Rectal smooth muscle tissue (tissue), 1 donor: ENCODE results near the gene MED16.
"Not testable (repeated sequence)": the region's sequence is repeated elsewhere in the genome, so short reads cannot be mapped to it uniquely, and the experiment has no call there.

Experiments used
- H3K27ac ChIP-seq: one replicate; pipeline ENCODE4 v1.7.0; 2013; ENCODE audit warnings: low read depth, low read length, inconsistent platforms
- H3K27me3 ChIP-seq: one replicate; pipeline ENCODE4 v1.7.0; 2013; ENCODE audit warnings: low read length; ENCODE audit not compliant: control insufficient read depth, insufficient read depth
- H3K36me3 ChIP-seq: one replicate; pipeline ENCODE4 v1.7.0; 2013; ENCODE audit warnings: low read length; ENCODE audit not compliant: control insufficient read depth, insufficient read depth
- H3K4me1 ChIP-seq: one replicate; pipeline ENCODE4 v1.7.0; 2013; ENCODE audit warnings: low read length; ENCODE audit not compliant: control insufficient read depth, insufficient read depth
- H3K4me3 ChIP-seq: one replicate; pipeline ENCODE4 v1.7.0; 2013; ENCODE audit warnings: low read length
- H3K9ac ChIP-seq: one replicate; pipeline ENCODE4 v1.7.0; 2013; ENCODE audit warnings: low read length

The MED16 gene

GRCh38 chr19:866769-867300, 26.2 kb downstream of the MED16 start:
- Histone ChIP-seq H3K27me3 (no peaks in the 10 kb centered on the region), H3K9ac (no peak overlapping the region), H3K27ac (no peak overlapping the region), H3K4me1 (peaks cover 17% of the 10 kb centered on the region), H3K36me3 (peaks cover 2% of the 10 kb centered on the region), H3K4me3 (no peak overlapping the region)

GRCh38 chr19:863315-863620, 29.7 kb downstream of the MED16 start:
- peaks cover 4% of the 10 kb centered on the region for H3K4me1 ChIP-seq
- no peak overlapping the region for H3K9ac ChIP-seq
- H3K27me3 ChIP-seq = no peaks in the 10 kb centered on the region
- no peak overlapping the region for H3K27ac ChIP-seq
- H3K36me3 ChIP-seq = peaks cover 2% of the 10 kb centered on the region
- H3K4me3 ChIP-seq = no peak overlapping the region

GRCh38 chr19:862581-863314, 30.2 kb downstream of the MED16 start:
- H3K4me3 ChIP-seq = no peak overlapping the region
- no peak overlapping the region for H3K27ac ChIP-seq
- H3K9ac ChIP-seq = no peak overlapping the region
- no peaks in the 10 kb centered on the region for H3K27me3 ChIP-seq
- peaks cover 3% of the 10 kb centered on the region for H3K4me1 ChIP-seq
- H3K36me3 ChIP-seq = peaks cover 2% of the 10 kb centered on the region

- H3K27ac ChIP-seq = no peak overlapping the region
- H3K9ac ChIP-seq = no peak overlapping the region
- no peaks in the 10 kb centered on the region for H3K27me3 ChIP-seq
- H3K4me3 ChIP-seq = no peak overlapping the region
- H3K36me3 ChIP-seq = no peaks in the 10 kb centered on the region
- peaks cover 3% of the 10 kb centered on the region for H3K4me1 ChIP-seq
Measured at GRCh38 chr19:861756-862580, 31.0 kb downstream of the MED16 start.

GRCh38 chr19:861141-861755, 31.7 kb downstream of the MED16 start:
- no peak overlapping the region for H3K9ac ChIP-seq
- no peak overlapping the region for H3K27ac ChIP-seq
- H3K4me3 ChIP-seq = no peak overlapping the region
- H3K4me1 ChIP-seq = peaks cover 3% of the 10 kb centered on the region
- H3K36me3 ChIP-seq = no peaks in the 10 kb centered on the region
- H3K27me3 ChIP-seq = no peaks in the 10 kb centered on the region

GRCh38 chr19:858868-859843, 33.8 kb downstream of the MED16 start, which contains the start of gene CFD:
Gene CFD (plus strand): TSS chr19:859664. CDS start chr19:859690, 26 bp downstream.
- Histone ChIP-seq H3K9ac (no peak within 1 kb of the TSS), H3K27me3 (no peaks in the 10 kb centered on the region), H3K27ac (no peak within 1 kb of the TSS), H3K4me3 (peak within 1 kb of the TSS; percentile 54), H3K36me3 (no peaks in the 10 kb centered on the region), H3K4me1 (peaks cover 3% of the 10 kb centered on the region)

GRCh38 chr19:858284-858683, 34.7 kb downstream of the MED16 start:
- no peak overlapping the region for H3K4me3 ChIP-seq
- H3K4me1 ChIP-seq = no peaks in the 10 kb centered on the region
- no peak overlapping the region for H3K9ac ChIP-seq
- no peak overlapping the region for H3K27ac ChIP-seq
- no peaks in the 10 kb centered on the region for H3K27me3 ChIP-seq
- no peaks in the 10 kb centered on the region for H3K36me3 ChIP-seq

GRCh38 chr19:855566-856120, 37.3 kb downstream of the MED16 start:
- H3K27ac ChIP-seq = no peak overlapping the region
- H3K36me3 ChIP-seq = no peaks in the 10 kb centered on the region
- H3K27me3 ChIP-seq = peaks cover 4% of the 10 kb centered on the region
- no peak overlapping the region for H3K4me3 ChIP-seq
- H3K9ac ChIP-seq = no peak overlapping the region
- peaks cover 8% of the 10 kb centered on the region for H3K4me1 ChIP-seq

GRCh38 chr19:855142-855541, 37.8 kb downstream of the MED16 start:
- Histone ChIP-seq H3K4me1 (peaks cover 8% of the 10 kb centered on the region), H3K36me3 (no peaks in the 10 kb centered on the region), H3K27me3 (peaks cover 4% of the 10 kb centered on the region)

GRCh38 chr19:854549-854948, 38.4 kb downstream of the MED16 start:
- Histone ChIP-seq H3K27ac (no peak overlapping the region), H3K27me3 (peaks cover 4% of the 10 kb centered on the region), H3K4me1 (peaks cover 8% of the 10 kb centered on the region), H3K4me3 (no peak overlapping the region), H3K9ac (no peak overlapping the region), H3K36me3 (no peaks in the 10 kb centered on the region)

More at GRCh38 chr19:855142-855541, 37.8 kb downstream of the MED16 start:
- H3K4me3 ChIP-seq = no peak overlapping the region
- no peak overlapping the region for H3K9ac ChIP-seq
- H3K27ac ChIP-seq = no peak overlapping the region

GRCh38 chr19:853614-854220, 39.3 kb downstream of the MED16 start:
- H3K9ac ChIP-seq, H3K36me3 ChIP-seq, H3K27me3 ChIP-seq, H3K4me1 ChIP-seq, H3K27ac ChIP-seq, H3K4me3 ChIP-seq: not testable (repeated sequence)
